ENCODE measurements around the gene HAND2.

GRCh38 chr4:173498023-173498422 is 32.0 kb downstream of the HAND2 start:
- TF ChIP-seq CTCF (IDR thresholded peaks at IDR 0.05) (no peak), POLR2AphosphoS5 (IDR thresholded peaks at IDR 0.05; ENCODE audit: insufficient read depth in 1 of 2, low read depth in 1 of 2) (no peak), POLR2A (IDR thresholded peaks at IDR 0.05) (no peak)

Measured in vagina (tissue), 2 donors.